HG02798 (cell line): ENCODE measurements around the gene NAV2.
"Not testable (repeated sequence)": the region's sequence is repeated elsewhere in the genome, so short reads cannot be mapped to it uniquely, and the experiment has no call there.

ENCODE experiments used
- ATAC-seq: cut with Tn5 transposase; IDR thresholded peaks from one replicate; pipeline ENCODE4 v1.9.1; 2021; ENCODE audit warnings: mild to moderate bottlenecking; ENCODE audit not compliant: unreplicated experiment, poor library complexity

Gene NAV2

GRCh38 chr11:19959648-19960059, 247.0 kb downstream of the NAV2 start:
- no peak for ATAC-seq

GRCh38 chr11:19960410-19960809, 247.8 kb downstream of the NAV2 start:
- not testable (repeated sequence) for ATAC-seq

- ATAC-seq, result no peak
Measured at GRCh38 chr11:19961225-19961624, 248.6 kb downstream of the NAV2 start.

- ATAC-seq, result no peak
Measured at GRCh38 chr11:19962053-19962800, 249.6 kb downstream of the NAV2 start.

- no peak for ATAC-seq
Measured at GRCh38 chr11:19962801-19963175, 250.2 kb downstream of the NAV2 start.

GRCh38 chr11:19963697-19964387, 251.2 kb downstream of the NAV2 start:
- ATAC-seq, result no peak

GRCh38 chr11:19966441-19966840, 253.8 kb downstream of the NAV2 start:
- ATAC-seq, result no peak

- ATAC-seq, result no peak
Measured at GRCh38 chr11:19966927-19967326, 254.3 kb downstream of the NAV2 start.

GRCh38 chr11:19967787-19968186, 255.2 kb downstream of the NAV2 start:
- ATAC-seq, result no peak

- ATAC-seq, result no peak
Measured at GRCh38 chr11:19968860-19969259, 256.2 kb downstream of the NAV2 start.

GRCh38 chr11:19970944-19971343, 258.3 kb downstream of the NAV2 start:
- ATAC-seq, result no peak

- ATAC-seq, result no peak
Measured at GRCh38 chr11:19972091-19972490, 259.5 kb downstream of the NAV2 start.

GRCh38 chr11:19972651-19973050, 260.0 kb downstream of the NAV2 start:
- ATAC-seq, result no peak

- ATAC-seq, result no peak
Measured at GRCh38 chr11:19973136-19973635, 260.5 kb downstream of the NAV2 start.

- no peak for ATAC-seq
Measured at GRCh38 chr11:19974886-19975285, 262.2 kb downstream of the NAV2 start.

- no peak for ATAC-seq
Measured at GRCh38 chr11:19975414-19975990, 262.9 kb downstream of the NAV2 start.

- no peak for ATAC-seq
Measured at GRCh38 chr11:19976281-19976941, 263.8 kb downstream of the NAV2 start.

- no peak for ATAC-seq
Measured at GRCh38 chr11:19977941-19978340, 265.3 kb downstream of the NAV2 start.

GRCh38 chr11:19978668-19979518, 266.3 kb downstream of the NAV2 start:
- ATAC-seq, result peak; percentile 69

- peak; percentile 71 for ATAC-seq
Measured at GRCh38 chr11:19979519-19979845, 266.8 kb downstream of the NAV2 start.
